HG03045 (cell line): Measurements from ENCODE around the gene OPCML.

Experiments
- ATAC-seq: cut with Tn5 transposase; IDR thresholded peaks from one replicate; pipeline ENCODE4 v1.9.1; 2021; ENCODE audit warnings: mild to moderate bottlenecking, moderate library complexity; ENCODE audit not compliant: unreplicated experiment

The OPCML gene

DNA sequence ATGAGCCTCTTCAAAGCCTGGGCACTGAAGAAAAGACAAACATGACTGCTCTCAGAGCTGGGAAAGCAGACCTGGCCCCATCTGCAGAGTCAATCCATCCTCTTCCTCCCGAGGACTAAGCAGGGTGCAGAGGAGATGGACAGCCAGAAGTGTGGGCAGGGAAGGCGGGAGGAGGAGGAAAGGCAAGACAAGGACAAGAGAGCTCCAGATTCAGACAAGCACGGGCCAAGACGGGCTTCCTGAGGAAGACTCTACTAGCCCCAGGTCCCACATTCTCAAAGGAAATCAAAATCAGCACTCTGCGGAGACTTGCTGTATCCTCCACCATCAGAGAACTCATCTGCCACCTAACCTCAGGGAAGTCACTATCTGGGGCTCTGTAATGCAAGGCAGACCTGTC lies 28.5 kb downstream of the OPCML start:
- ATAC-seq, result no peak

DNA sequence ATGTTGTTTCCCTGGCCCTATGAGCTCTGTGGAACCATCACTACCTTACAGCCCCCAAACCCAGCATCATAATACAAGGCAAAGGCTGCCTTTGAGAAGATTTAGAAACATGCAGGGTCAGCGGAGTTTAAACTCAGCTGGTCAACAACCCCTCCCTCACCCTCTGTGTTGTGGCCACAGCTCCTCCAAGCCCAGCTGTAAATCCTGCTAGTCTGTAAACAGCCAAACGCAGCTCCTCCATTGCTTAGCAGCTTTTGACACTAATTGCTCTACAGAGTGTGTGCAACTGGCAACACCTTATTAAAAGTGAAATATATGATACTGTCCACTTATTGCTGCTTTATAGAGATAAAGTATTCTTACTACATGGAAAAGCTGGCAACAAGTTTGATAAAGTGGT lies 29.1 kb downstream of the OPCML start:
- ATAC-seq, result no peak

DNA sequence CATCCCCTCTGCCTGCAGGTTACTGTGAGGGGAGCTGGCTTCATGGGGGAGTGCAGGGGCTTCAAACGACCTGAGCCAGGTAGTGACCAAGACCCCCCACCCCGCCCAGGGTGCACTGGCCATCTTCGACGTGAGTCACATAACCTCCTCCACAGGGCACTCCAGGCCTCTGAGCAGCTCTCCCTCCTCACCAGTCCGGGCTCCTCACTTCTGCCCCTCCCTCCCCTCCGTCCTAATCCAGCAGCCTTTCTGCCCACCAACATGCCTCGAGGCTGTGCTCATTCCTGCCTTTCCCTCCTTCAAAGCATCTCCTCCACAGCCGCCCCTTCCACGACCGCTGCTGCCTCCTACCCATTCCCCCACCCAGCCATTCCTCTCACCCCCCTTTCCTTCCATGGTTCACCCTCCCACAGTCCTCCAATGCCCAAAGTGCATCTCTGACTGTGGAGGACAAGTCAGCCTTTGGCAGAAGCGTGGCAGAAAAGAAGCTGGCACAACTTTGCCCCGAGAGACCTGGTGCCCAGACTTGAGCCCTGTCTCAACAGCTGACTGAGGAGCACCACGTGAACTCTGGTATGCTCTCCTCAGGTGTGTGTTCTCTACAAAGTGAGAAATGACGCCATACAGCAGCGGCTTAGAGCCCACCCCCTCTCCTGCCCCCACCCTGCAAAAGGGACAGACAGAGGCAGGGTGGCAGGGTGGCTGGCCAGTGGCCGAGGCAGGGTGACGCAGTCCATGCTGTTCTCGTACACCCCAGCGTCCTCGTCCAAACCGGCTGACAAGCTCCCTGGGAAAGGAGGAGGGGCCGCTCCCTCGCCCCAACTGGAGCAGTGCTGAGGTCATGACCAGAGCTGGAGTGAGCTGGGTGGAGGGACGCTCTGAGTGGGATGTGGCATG lies 30.4 kb downstream of the OPCML start:
- no peak for ATAC-seq

GRCh38 chr11:133500936-133501335 lies 31.4 kb downstream of the OPCML start:
- no peak for ATAC-seq

DNA sequence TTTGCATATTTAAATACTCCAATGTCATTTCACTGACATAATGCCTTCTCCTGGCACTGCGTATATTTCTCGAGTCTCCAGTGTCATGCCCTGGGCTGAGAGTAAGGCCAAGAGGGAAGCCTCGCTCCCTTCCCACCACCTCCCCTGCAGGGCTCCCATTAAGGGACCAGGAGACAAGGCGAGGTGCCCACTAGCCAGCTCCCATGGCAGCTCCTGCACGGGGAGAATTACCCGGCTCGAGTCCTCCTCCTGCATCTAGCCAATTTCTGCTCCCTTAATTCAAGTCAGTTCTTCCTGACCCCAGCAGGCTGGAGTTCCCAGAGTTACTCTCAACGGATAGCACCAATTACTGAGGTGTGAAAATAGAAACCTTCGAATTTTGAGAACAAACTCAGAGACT lies 31.9 kb downstream of the OPCML start:
- no peak for ATAC-seq

- ATAC-seq, result no peak
These were observed 33.3 kb downstream of the OPCML start for GRCh38 chr11:133498969-133499368.

GRCh38 chr11:133497477-133498140 lies 34.7 kb downstream of the OPCML start:
- no peak for ATAC-seq

- no peak for ATAC-seq
These were observed 39.4 kb downstream of the OPCML start for GRCh38 chr11:133492895-133493294.

- ATAC-seq, result no peak
These were observed 40.5 kb downstream of the OPCML start for GRCh38 chr11:133491680-133492383.

GRCh38 chr11:133480722-133481121 lies 51.6 kb downstream of the OPCML start:
- no peak for ATAC-seq

DNA sequence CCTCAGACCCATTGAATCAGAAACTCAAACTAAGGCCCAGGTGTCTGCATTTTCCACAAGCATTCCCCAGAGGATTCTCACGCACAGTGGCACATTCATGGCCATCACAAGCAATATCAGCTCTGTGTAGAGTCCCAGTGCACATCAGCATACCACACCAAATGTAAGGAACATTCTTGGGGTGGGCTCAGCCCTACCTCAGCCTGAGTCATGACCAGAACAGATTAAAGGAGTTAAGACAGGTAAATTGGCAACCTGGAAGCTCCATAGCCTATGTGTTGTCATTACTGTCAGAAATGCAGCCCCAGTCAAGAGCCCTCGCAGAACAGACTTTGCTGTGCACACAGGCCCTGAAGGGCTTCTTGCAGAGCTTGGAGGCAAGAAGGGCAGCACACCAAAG lies 53.1 kb downstream of the OPCML start:
- ATAC-seq, result no peak

GRCh38 chr11:133477251-133477625 lies 55.1 kb downstream of the OPCML start:
- ATAC-seq, result no peak

- ATAC-seq, result no peak
These were observed 55.6 kb downstream of the OPCML start for GRCh38 chr11:133476570-133477250.

GRCh38 chr11:133474461-133474860 lies 57.8 kb downstream of the OPCML start:
- ATAC-seq, result no peak

- no peak for ATAC-seq
These were observed 64.6 kb downstream of the OPCML start for GRCh38 chr11:133467686-133468085.

- ATAC-seq, result no peak
These were observed 89.0 kb downstream of the OPCML start for GRCh38 chr11:133443206-133443747.

DNA sequence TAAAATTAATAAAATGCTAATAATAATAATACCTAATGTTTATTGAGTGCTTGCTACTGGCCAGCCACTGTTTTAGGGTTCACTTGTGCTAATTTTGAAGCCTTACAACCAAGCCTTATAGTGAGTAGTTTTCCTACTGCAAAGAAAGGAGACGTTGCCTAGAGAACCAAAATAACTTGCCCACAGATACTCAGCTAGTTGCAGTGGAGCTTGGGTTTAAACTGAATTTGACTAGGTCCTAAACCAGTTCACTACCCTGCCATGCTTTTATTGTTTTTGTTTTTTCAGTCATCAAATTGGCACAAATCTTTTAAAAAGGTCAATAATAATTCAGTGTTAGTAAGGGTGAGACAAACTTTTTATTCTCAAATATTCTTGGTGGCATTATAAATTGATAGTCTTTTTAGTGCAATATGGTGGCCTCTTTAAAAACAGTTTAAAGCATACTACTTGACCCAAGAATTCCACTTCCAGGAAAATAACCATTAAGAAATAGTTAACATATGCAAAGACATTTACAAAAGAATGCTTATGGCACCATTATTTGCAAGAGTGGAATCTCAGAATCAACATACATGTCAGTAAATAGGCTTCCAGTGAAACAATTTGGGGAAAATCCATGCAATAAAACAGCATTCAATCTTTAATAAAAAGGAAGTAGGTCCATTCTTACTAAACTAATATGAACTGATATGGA lies 90.2 kb downstream of the OPCML start:
- ATAC-seq, result no peak

DNA sequence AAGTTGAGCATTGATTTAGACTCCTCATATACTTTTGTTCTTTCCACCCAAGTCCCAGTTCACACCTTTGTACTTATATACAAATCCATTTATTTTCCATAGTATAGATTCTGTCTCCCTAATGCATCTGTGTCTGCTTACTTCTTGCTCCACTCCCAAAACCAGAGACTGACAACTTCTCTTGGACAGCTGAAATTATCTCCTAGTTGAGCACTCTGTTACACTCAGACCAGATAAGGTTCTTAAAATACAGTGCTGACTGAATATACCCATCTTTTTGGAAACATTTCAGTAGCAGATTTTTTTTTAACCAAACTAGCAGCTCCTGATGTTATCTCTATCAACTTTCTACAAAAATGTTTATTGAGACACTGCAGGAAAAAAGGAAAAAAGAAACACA lies 106.3 kb downstream of the OPCML start:
- ATAC-seq, result no peak

DNA sequence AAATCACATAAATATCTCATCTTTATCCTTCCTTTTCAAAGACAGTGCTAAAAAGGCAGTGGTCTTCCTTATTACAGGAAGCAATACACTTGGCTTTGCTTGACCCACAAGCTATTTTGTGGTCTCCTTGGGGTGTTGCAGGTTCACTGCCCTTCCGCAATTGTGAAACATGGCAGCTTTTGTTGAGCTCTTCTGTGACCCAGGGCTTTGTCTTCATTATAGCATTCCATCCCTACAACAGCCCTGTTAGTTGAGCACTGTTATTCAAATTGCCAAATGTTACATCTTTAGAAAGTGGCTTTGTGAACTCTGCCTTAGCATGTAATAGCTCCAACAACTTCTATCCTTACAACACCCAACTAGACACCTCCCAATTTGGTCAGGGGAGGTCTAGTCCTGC lies 107.1 kb downstream of the OPCML start:
- no peak for ATAC-seq

DNA sequence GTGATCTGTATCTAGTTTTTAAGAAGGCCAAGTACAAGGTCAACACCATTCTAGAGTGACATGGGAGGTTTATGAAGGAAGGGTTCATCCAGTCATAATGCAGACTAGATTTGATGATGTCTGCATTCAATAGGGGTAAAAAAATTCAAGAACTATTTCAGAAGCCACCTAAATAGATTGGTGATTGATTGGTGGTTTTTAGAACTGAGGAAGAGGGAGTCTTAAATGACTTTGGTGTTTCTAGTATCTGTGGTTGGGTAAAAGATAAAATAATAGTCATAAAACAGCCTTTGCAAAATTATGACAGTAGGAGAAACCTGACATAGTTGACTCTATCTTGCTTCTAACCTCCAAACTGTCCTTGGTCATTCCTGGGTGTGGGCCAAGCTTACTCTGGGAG lies 114.1 kb downstream of the OPCML start:
- no peak for ATAC-seq
